SU-DHL-6 (cell line): Measurements from ENCODE around the gene ZNF442.
"Not testable (repeated sequence)": the region's sequence is repeated elsewhere in the genome, so short reads cannot be mapped to it uniquely, and the experiment has no call there.

ENCODE experiments used
- H2AFZ ChIP-seq: fragments of 200-600 bp; sonication (generic); 2 replicates; pipeline ENCODE4 v1.6.1; 2014; ENCODE audit warnings: low read depth, mild to moderate bottlenecking, moderate library complexity, mixed read lengths, antibody characterized with exemption, low read length; ENCODE audit not compliant: severe bottlenecking
- H3F3A ChIP-seq: fragments of 200-600 bp; shearing (Covaris generic); 2 replicates; pipeline ENCODE4 v1.6.0; 2016; ENCODE audit warnings: antibody characterized with exemption, mild to moderate bottlenecking; ENCODE audit not compliant: insufficient read depth
- H3K27ac ChIP-seq: fragments of 200-600 bp; sonication (generic); 2 replicates; pipeline ENCODE4 v1.5.1; 2016; ENCODE audit warnings: low read depth, mild to moderate bottlenecking, low read length, moderate library complexity, mixed read lengths
- H3K27me3 ChIP-seq: fragments of 200-600 bp; sonication (generic), shearing (Covaris generic); 2 replicates; pipeline ENCODE4 v1.6.0; 2014; ENCODE audit warnings: mild to moderate bottlenecking, low read length
- H3K36me3 ChIP-seq: fragments of 200-600 bp; sonication (generic); 2 replicates; pipeline ENCODE4 v1.6.1; 2014; ENCODE audit warnings: mild to moderate bottlenecking, low read length, mixed read lengths
- H3K4me2 ChIP-seq: fragments of 300-600, 200-600 bp; shearing (Covaris generic), sonication (generic); 2 replicates; pipeline ENCODE4 v1.6.0; 2014; ENCODE audit warnings: low read length, low read depth, mild to moderate bottlenecking; ENCODE audit not compliant: poor library complexity, severe bottlenecking
- H3K4me3 ChIP-seq: fragments of 200-600 bp; sonication (generic); 2 replicates; pipeline ENCODE4 v1.5.1; 2014; ENCODE audit warnings: antibody characterized with exemption, low read length, mild to moderate bottlenecking, mixed read lengths; ENCODE audit not compliant: insufficient read depth, poor library complexity, severe bottlenecking
- H3K79me2 ChIP-seq: fragments of 200-600 bp; sonication (generic); 2 replicates; pipeline ENCODE4 v1.6.1; 2014; ENCODE audit warnings: mild to moderate bottlenecking, low read length, moderate library complexity; ENCODE audit not compliant: insufficient read depth
- H3K9ac ChIP-seq: fragments of 200-600 bp; sonication (generic); 2 replicates; pipeline ENCODE4 v1.7.0; 2014; ENCODE audit warnings: mild to moderate bottlenecking, low read length
- H3K9me2 ChIP-seq: fragments of 200-600 bp; sonication (generic); replicated peaks from 2 replicates; pipeline ENCODE4 v1.6.1; 2014; ENCODE audit warnings: low read length; ENCODE audit not compliant: insufficient read depth
- H3K9me3 ChIP-seq: fragments of 200-600 bp; sonication (generic); 2 replicates; pipeline ENCODE4 v1.6.1; 2014; ENCODE audit warnings: low read length, mixed read lengths; ENCODE audit not compliant: insufficient read depth
- H4K20me1 ChIP-seq: fragments of 200-600 bp; sonication (generic); 2 replicates; pipeline ENCODE4 v1.6.1; 2014; ENCODE audit warnings: low read depth, mild to moderate bottlenecking, antibody characterized with exemption, low read length, moderate library complexity, mixed read lengths
- EZH2phosphoT487 ChIP-seq: fragments of 200-600 bp; sonication (generic), shearing (Covaris generic); conservative IDR thresholded peaks from 2 replicates; pipeline ENCODE4 v1.6.1; 2018; ENCODE audit warnings: mild to moderate bottlenecking, antibody characterized with exemption, low read length, moderate library complexity, mixed read lengths
- TF ChIP-seq, protein P1 (sequence below): fragments of 200-600 bp; sonication (generic); IDR thresholded peaks from one replicate; pipeline ENCODE4 v1.5.1; 2017; ENCODE audit warnings: antibody characterized with exemption, mild to moderate bottlenecking, low read length, moderate library complexity; ENCODE audit not compliant: insufficient read depth, poor library complexity, severe bottlenecking

ZNF442 gene

GRCh38 chr19:12325690-12326089 is 39.8 kb downstream of the ZNF442 start:
- Histone ChIP-seq H3K27ac (no peak overlapping the region), H3K4me3 (no peak overlapping the region), H3K9me3 (no peaks in the 10 kb centered on the region), H3K27me3 (no peaks in the 10 kb centered on the region), H3K9me2 (no peaks in the 10 kb centered on the region), H3K79me2 (peaks cover 75% of the 10 kb centered on the region), H3K9ac (no peak overlapping the region), H3K36me3 (peaks cover 32% of the 10 kb centered on the region), H3K4me2 (no peak overlapping the region), H3F3A (peaks cover 2% of the 10 kb centered on the region), H4K20me1 (no peaks in the 10 kb centered on the region), H2AFZ (no peak overlapping the region)
- TF ChIP-seq, protein P1, sequence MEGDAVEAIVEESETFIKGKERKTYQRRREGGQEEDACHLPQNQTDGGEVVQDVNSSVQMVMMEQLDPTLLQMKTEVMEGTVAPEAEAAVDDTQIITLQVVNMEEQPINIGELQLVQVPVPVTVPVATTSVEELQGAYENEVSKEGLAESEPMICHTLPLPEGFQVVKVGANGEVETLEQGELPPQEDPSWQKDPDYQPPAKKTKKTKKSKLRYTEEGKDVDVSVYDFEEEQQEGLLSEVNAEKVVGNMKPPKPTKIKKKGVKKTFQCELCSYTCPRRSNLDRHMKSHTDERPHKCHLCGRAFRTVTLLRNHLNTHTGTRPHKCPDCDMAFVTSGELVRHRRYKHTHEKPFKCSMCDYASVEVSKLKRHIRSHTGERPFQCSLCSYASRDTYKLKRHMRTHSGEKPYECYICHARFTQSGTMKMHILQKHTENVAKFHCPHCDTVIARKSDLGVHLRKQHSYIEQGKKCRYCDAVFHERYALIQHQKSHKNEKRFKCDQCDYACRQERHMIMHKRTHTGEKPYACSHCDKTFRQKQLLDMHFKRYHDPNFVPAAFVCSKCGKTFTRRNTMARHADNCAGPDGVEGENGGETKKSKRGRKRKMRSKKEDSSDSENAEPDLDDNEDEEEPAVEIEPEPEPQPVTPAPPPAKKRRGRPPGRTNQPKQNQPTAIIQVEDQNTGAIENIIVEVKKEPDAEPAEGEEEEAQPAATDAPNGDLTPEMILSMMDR, result no peak
- no peak for TF ChIP-seq EZH2phosphoT487

DNA sequence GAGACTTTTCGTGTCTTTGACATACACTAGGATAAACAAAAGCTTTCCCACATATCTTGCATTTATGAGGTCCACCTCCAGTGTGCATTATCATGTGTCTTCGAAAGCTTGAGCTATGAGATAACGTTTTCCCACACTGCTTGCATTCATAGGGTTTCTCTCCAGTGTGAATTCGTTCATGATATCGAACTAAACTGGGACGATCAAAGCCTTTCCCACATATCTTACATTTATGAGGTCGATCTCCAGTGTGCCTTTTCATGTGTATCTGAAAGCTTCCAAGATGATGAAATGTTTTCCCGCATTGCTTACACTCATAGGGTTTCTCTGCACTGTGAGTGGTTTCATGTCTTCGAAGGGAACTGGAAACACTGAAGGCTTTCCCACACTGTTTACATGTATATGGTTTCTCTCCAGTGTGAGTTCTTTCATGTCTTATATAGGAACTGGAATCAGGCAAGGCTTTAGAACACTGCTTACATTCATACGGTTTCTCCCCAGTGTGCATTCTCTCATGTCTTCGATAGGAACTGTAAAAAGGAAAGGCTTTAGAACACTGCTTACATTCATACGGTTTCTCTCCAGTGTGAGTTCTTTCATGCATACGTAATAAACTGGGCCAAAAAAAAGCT is 46.6 kb downstream of the ZNF442 start:
- Histone ChIP-seq H3K9ac (no peak overlapping the region), H3K36me3 (peaks cover 51% of the 10 kb centered on the region), H4K20me1 (no peaks in the 10 kb centered on the region), H3K4me2 (no peak overlapping the region), H3K27me3 (no peaks in the 10 kb centered on the region), H3F3A (no peaks in the 10 kb centered on the region), H3K4me3 (no peak overlapping the region), H3K79me2 (peaks cover 12% of the 10 kb centered on the region; the same call in 1 of the 2 replicates), H3K9me2 (no peaks in the 10 kb centered on the region), H3K27ac (no peak overlapping the region), H2AFZ (no peak overlapping the region), H3K9me3 (peaks cover 6% of the 10 kb centered on the region; the same call in 1 of the 2 replicates)
- TF ChIP-seq, protein P1, result no peak
- no peak for TF ChIP-seq EZH2phosphoT487

GRCh38 chr19:12314553-12314952 is 50.9 kb downstream of the ZNF442 start:
- H3K9me2 ChIP-seq, result no peaks in the 10 kb centered on the region
- H3K27ac ChIP-seq, result no peak overlapping the region
- no peak overlapping the region for H3K4me3 ChIP-seq
- no peak overlapping the region for H3K4me2 ChIP-seq
- H3K79me2 ChIP-seq, result no peaks in the 10 kb centered on the region
- no peaks in the 10 kb centered on the region for H3K27me3 ChIP-seq
- H3K9ac ChIP-seq, result no peak overlapping the region
- H3K9me3 ChIP-seq, result peaks cover 6% of the 10 kb centered on the region; the same call in 1 of the 2 replicates
- H3F3A ChIP-seq, result no peaks in the 10 kb centered on the region
- peaks cover 16% of the 10 kb centered on the region for H3K36me3 ChIP-seq
- H2AFZ ChIP-seq, result no peak overlapping the region
- no peaks in the 10 kb centered on the region for H4K20me1 ChIP-seq
- TF ChIP-seq, protein P1, result no peak
- no peak for TF ChIP-seq EZH2phosphoT487

DNA sequence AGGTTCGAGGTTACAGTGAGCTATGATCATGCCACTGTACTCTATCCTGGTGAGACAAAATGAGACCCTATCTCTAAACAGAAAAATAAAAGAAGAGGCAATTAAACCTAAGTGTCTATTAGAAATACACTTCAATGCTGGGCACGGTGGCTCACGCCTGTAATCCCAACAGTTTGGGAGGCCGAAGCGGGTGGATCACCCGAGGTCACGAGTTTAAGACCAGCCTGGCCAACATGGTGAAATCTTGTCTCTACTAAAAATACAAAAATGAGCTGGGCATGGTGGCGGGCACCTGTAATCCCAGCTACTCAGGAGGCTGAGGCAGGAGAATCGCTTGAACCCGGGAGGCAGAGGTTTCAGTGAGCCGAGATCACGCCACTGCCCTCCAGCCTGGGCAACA is 56.6 kb downstream of the ZNF442 start:
- not testable (repeated sequence) for H3K4me3 ChIP-seq, H3K27me3 ChIP-seq, H2AFZ ChIP-seq, H3K27ac ChIP-seq, H3K79me2 ChIP-seq, H3F3A ChIP-seq, H3K9me2 ChIP-seq, H3K9ac ChIP-seq, H3K36me3 ChIP-seq, H4K20me1 ChIP-seq, H3K9me3 ChIP-seq, H3K4me2 ChIP-seq
